Mucosa of stomach (tissue), 1 donor: ENCODE measurements around the gene GANC.
"Not testable (repeated sequence)": the region's sequence is repeated elsewhere in the genome, so short reads cannot be mapped to it uniquely, and the experiment has no call there.

Source experiments
- H3K27me3 ChIP-seq: one replicate; pipeline ENCODE4 v1.7.0; 2013; ENCODE audit warnings: mild to moderate bottlenecking, low read length; ENCODE audit not compliant: control insufficient read depth, insufficient read depth
- H3K36me3 ChIP-seq: one replicate; pipeline ENCODE4 v1.7.0; 2013; ENCODE audit warnings: low read length; ENCODE audit not compliant: control insufficient read depth, insufficient read depth
- H3K4me1 ChIP-seq: one replicate; pipeline ENCODE4 v1.7.0; 2013; ENCODE audit warnings: mild to moderate bottlenecking, low read length; ENCODE audit not compliant: control insufficient read depth, insufficient read depth
- H3K4me3 ChIP-seq: one replicate; pipeline ENCODE4 v1.7.0; 2013; ENCODE audit warnings: low read length
- H3K9ac ChIP-seq: one replicate; pipeline ENCODE4 v1.7.0; 2013; ENCODE audit warnings: mild to moderate bottlenecking, low read length, moderate library complexity
- H3K9me3 ChIP-seq: one replicate; pipeline ENCODE4 v1.7.0; 2013; ENCODE audit warnings: mild to moderate bottlenecking, low read length, moderate library complexity; ENCODE audit not compliant: control insufficient read depth
- donor health status: Pancreatic carcinoma.

GANC gene, protein sequence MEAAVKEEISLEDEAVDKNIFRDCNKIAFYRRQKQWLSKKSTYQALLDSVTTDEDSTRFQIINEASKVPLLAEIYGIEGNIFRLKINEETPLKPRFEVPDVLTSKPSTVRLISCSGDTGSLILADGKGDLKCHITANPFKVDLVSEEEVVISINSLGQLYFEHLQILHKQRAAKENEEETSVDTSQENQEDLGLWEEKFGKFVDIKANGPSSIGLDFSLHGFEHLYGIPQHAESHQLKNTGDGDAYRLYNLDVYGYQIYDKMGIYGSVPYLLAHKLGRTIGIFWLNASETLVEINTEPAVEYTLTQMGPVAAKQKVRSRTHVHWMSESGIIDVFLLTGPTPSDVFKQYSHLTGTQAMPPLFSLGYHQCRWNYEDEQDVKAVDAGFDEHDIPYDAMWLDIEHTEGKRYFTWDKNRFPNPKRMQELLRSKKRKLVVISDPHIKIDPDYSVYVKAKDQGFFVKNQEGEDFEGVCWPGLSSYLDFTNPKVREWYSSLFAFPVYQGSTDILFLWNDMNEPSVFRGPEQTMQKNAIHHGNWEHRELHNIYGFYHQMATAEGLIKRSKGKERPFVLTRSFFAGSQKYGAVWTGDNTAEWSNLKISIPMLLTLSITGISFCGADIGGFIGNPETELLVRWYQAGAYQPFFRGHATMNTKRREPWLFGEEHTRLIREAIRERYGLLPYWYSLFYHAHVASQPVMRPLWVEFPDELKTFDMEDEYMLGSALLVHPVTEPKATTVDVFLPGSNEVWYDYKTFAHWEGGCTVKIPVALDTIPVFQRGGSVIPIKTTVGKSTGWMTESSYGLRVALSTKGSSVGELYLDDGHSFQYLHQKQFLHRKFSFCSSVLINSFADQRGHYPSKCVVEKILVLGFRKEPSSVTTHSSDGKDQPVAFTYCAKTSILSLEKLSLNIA (N-terminal part only)

DNA sequence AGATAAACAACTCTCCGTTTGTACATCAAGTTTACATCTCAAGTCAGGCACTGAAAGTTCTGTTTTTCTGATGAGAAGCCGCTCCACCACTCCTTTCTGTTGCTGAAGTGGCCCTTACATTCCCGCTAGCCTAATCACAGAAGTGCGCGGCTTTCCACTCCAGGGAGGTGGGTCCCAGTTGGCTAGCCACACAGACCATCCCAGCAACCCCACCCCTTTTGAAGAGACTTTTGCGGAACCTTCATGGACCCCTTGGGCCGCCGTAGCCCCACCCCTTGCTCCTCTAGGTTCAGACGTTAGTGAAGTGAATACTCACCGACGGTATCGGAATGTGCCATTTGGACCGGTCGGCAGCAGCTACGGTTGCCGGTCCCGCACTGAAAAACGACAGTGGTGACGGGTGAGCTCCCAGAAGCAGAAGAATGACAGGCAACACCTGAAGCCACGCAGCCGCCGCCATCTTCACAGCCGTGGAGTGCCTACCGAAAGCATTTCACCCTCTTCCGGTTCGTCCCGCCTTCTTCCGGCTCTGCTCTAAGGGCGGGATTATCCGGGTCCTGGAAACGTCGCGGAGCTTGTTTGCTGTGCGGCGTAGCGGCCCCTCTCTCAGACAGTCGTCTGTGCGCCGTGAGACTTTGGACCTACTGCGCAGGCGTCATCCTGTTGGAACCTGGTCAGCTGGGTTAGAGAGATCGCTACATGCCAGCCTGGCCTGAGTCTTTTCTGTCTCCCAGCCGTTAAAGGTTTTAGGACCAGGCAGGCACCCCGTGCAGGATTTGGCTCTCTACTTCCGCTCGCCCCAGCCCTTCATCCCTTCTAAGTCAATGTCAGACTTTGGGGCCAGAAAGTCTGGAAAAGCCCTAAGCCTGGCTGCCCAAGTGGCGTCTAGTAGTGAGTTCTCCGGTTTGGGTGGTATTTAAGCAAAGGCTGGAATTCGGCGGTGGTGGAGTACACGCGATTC is at the start of gene GANC, which contains the start of gene TMEM87A:
GANC (plus strand) TSS at position 263 of the 961 bp plus-strand sequence. CDS start 1,281 bp downstream, outside the sequence.
TMEM87A (minus strand) TSS at position 495 of the 961 bp plus-strand sequence; CDS start at position 460, 35 bp downstream.
- Histone ChIP-seq H3K36me3 (no peaks in the 10 kb centered on the region), H3K27me3 (no peaks in the 10 kb centered on the region), H3K9ac (peak within 1 kb of the TSS; percentile 98), H3K4me3 (peak within 1 kb of the TSS; percentile 98), H3K4me1 (peaks cover 26% of the 10 kb centered on the region), H3K9me3 (no peaks in the 10 kb centered on the region)

DNA sequence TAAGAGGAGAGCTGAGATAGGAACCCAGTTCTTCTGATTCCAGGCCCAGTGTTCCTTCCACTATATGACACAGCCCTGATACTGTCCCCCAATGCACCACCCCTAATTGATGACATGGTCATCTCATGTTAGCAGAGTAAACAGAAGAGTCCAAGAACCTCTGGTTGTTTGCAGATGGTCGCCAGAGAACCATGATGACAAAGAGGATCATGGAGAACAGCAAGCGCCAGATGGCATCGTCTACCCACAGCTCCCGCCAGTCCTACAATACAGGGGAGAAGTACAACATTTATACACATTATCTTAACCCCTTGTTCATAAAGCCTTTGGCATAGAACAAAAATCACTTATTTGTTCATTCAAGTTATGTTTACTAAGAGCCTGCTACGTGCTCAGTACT is 46.4 kb upstream of the GANC start:
- peaks cover 9% of the 10 kb centered on the region for H3K36me3 ChIP-seq

GRCh38 chr15:42228036-42228435 is 45.0 kb upstream of the GANC start:
- peaks cover 9% of the 10 kb centered on the region for H3K36me3 ChIP-seq

More for the DNA sequence above, 46.4 kb upstream of the GANC start:
- H3K9ac ChIP-seq, result no peak overlapping the region
- H3K27me3 ChIP-seq, result no peaks in the 10 kb centered on the region
- no peaks in the 10 kb centered on the region for H3K4me1 ChIP-seq
- no peaks in the 10 kb centered on the region for H3K9me3 ChIP-seq
- H3K4me3 ChIP-seq, result no peak overlapping the region

DNA sequence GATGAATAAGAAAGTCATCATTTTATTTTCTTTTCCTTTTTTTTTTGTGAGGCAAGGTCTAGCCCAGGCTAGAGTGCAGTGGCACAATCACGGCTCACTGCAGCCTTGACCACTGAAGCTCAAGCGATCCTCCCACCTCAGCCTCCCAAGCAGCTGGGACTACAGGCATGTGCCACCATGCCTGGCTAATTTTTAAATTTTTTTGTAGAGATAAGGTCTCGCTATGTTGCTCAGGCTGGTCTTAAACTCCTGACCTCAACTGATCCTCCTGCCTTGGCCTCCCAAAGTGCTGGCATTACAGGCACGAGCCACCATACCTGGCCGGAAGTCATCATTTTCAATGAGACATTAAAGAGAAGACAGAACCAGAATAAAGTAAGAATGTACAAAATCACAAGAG is 44.0 kb upstream of the GANC start:
- not testable (repeated sequence) for H3K36me3 ChIP-seq, H3K9ac ChIP-seq, H3K4me3 ChIP-seq, H3K4me1 ChIP-seq, H3K9me3 ChIP-seq, H3K27me3 ChIP-seq

More at GRCh38 chr15:42228036-42228435, 45.0 kb upstream of the GANC start:
- H3K27me3 ChIP-seq, result no peaks in the 10 kb centered on the region
- H3K4me3 ChIP-seq, result no peak overlapping the region
- H3K4me1 ChIP-seq, result no peaks in the 10 kb centered on the region
- no peak overlapping the region for H3K9ac ChIP-seq
- H3K9me3 ChIP-seq, result no peaks in the 10 kb centered on the region

DNA sequence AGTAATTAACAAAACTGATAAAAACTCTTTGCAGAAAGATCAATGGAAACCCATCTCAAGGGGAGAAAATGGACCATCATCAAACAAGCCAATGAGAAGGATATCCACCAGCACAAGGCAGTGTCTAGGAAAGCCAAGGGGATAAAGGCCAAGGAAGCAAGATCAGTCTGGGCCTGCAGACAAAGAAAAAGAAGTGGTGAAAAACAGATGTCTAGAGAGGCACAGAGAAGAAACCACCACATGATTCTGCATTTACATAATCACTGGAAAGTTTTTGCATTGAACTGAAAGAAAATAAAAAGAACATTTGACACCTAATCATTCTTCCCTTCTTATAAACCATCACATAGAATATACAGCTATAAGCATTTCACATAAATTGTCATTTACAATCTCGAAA is 41.9 kb upstream of the GANC start:
- Histone ChIP-seq H3K4me1 (no peaks in the 10 kb centered on the region), H3K9ac (no peak overlapping the region), H3K9me3 (no peaks in the 10 kb centered on the region), H3K36me3 (peaks cover 4% of the 10 kb centered on the region), H3K27me3 (no peaks in the 10 kb centered on the region), H3K4me3 (no peak overlapping the region)

- Histone ChIP-seq H3K4me1 (no peaks in the 10 kb centered on the region), H3K4me3 (no peak overlapping the region), H3K36me3 (peaks cover under 1% of the 10 kb centered on the region), H3K9ac (no peak overlapping the region), H3K27me3 (no peaks in the 10 kb centered on the region), H3K9me3 (no peaks in the 10 kb centered on the region)
Measured at GRCh38 chr15:42232606-42233005, 40.4 kb upstream of the GANC start.

DNA sequence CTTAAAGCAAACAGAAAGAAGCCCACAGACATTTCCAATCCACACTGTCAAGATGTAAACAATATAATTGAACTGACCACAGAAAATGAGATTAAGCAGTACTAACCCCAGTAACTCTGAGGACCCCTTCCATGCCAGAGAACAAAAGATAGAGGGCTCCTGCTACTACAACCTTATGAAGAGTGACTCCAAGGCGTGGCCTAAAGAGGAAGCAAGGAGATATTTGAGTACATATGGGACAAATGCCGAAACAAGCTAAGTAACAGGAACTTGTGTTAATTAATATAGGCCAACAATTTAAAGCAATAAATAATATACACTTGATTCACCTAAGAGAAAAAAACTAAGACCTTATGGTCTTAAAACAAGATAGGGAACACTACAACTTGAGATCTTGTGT is 39.9 kb upstream of the GANC start:
- H3K9me3 ChIP-seq, result no peaks in the 10 kb centered on the region
- H3K4me3 ChIP-seq, result no peak overlapping the region
- H3K4me1 ChIP-seq, result no peaks in the 10 kb centered on the region
- no peaks in the 10 kb centered on the region for H3K36me3 ChIP-seq
- no peaks in the 10 kb centered on the region for H3K27me3 ChIP-seq
- no peak overlapping the region for H3K9ac ChIP-seq

DNA sequence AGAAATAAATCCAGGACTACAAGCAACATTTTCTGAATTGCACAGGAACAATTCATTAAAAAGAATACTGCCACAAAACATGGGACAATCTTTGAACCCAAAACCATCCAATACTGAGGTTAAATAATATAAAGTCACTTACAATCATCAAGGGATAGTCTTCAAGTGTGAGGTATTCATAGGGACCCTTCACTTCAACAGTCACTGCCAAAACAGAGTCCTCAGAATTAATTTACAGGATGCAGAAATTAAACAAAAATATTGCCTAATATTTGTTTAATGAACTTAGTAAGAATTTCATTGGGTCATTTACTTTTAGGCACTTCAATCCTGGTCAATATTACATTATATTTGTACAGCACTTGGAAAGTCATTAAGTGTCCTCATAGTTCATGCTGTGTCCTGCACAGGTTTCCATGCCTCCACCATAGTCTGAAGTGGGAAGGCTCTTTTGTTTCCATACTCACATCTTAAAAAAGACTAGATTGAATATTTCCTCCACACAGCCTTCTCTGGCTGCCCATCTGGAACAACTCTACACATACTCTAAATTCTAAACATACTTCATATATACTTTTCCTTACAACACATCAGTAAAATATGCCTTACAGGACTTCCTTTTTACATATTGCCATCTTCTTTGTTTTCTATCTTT is 33.3 kb upstream of the GANC start:
- Histone ChIP-seq H3K4me3 (no peak overlapping the region), H3K9me3 (no peaks in the 10 kb centered on the region), H3K9ac (no peak overlapping the region), H3K4me1 (no peaks in the 10 kb centered on the region), H3K36me3 (no peaks in the 10 kb centered on the region), H3K27me3 (no peaks in the 10 kb centered on the region)

DNA sequence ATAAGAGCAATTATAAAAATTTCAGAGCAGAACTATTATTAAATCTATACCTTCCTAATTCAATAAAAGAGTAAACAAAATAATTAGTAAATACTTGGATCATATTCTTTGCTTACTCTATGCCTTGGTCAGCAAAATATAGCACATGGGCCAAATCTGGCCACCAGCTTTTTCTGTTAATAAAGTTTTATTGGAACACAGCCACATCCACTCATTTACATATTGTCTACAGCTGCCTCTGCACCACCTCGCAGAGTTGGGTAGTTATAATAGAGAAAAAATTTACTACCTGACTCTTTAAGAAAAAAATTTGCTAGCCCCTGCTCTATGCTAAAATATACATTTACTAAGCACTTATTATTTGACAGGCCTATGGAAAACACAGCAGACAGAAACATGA is 32.2 kb upstream of the GANC start:
- H3K9me3 ChIP-seq, result no peaks in the 10 kb centered on the region
- no peaks in the 10 kb centered on the region for H3K27me3 ChIP-seq
- no peak overlapping the region for H3K4me3 ChIP-seq
- no peaks in the 10 kb centered on the region for H3K4me1 ChIP-seq
- no peak overlapping the region for H3K9ac ChIP-seq
- no peaks in the 10 kb centered on the region for H3K36me3 ChIP-seq

- Histone ChIP-seq H3K9me3 (no peaks in the 10 kb centered on the region), H3K9ac (no peak overlapping the region), H3K4me1 (no peaks in the 10 kb centered on the region), H3K27me3 (no peaks in the 10 kb centered on the region), H3K4me3 (no peak overlapping the region), H3K36me3 (no peaks in the 10 kb centered on the region)
Measured at GRCh38 chr15:42253300-42253699, 19.7 kb upstream of the GANC start.

DNA sequence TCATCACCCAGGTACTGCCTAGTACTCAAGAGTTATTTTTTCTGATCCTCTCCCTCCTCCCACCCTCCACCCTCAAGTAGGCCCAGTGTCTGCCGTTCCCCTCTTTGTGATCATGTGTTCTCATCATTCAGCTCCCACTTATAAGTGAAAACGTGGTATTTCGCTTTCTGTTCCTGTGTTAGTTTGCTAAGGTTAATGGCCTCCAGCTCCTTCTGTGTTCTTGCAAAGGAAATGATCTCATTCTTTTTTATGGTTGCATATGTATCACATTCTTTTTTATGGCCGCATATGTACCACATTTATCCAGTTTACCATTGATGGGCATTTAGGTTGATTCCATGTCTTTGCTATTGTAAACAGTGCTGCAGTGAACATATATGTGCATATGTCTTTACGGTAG is 8.2 kb upstream of the GANC start:
- Histone ChIP-seq H3K4me1 (no peaks in the 10 kb centered on the region), H3K4me3 (no peak overlapping the region), H3K9me3 (no peaks in the 10 kb centered on the region), H3K36me3 (no peaks in the 10 kb centered on the region), H3K9ac (no peak overlapping the region), H3K27me3 (no peaks in the 10 kb centered on the region)
